ENCODE results near the gene SORCS2.

The SORCS2 gene

DNA sequence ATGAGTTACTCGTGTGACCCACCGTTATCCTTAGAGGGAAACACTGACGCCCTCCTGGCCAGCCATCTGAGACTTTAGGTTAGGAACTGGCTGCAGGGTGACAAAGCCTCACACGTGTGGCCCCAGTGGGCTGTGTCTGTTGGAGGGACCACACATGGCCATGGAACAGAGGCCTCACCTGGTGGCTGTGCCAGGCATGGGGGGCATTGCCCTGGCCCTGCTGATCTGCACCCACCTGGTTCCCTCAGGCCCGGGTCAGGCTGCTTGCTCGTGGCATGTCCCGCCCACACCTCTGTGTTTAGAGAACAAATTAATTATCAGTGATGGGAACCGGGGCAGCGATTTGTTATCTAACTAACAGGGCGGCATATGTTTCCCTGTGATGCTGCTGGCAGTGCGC lies 343.3 kb downstream of the SORCS2 start:
- in situ Hi-C loops (cut with MboI; ENCODE audit: low sequenced_read_pairs), result no loop called here

DNA sequence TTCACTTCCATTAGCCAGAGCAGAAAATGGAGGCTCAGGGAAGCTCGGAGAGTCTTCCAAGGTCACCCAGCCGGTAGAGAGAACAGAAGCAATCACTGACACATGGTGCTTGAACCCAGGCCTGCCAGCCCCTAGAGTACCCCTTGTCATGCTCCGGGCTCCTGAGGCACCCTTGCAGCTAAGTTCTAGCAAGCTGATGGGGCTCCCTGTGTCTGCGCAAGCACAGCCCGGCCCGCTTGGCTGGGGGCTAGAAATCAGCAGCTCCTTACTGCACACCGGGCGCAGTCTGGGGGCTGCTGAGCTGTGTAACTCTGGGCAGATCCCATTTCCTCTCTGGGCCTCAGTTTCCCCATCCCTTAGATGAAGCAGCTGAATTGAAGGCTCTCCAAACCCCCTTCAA lies 344.5 kb downstream of the SORCS2 start:
- in situ Hi-C loops (cut with MboI; ENCODE audit: low sequenced_read_pairs), result no loop called here

DNA sequence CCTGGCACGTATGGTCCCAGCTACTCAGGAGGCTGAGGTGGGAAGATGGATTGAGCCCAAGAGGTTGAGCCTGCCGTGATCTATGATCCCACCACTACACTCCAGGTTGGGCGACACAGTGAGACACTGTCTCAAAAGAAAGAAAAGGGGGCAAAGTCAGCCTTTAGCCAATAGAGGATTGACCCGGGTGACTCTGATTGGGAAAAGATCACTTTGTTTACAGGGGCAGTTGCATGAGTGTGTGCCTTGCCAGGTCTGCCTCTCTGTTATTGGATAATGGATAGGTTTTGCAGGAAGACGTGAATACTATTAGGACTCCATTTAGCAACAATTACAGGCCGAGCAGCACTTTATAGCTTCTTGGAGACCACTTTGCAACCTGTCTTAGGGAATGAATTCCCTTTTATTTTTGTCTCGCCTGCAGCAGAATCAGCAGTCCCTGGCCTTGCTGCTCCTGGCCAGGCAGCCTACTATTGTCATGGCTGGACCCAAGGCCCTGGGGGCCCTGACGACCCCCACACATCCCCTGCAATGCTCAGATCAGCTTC lies 345.6 kb downstream of the SORCS2 start:
- in situ Hi-C loops (cut with MboI; ENCODE audit: low sequenced_read_pairs), result no loop called here

DNA sequence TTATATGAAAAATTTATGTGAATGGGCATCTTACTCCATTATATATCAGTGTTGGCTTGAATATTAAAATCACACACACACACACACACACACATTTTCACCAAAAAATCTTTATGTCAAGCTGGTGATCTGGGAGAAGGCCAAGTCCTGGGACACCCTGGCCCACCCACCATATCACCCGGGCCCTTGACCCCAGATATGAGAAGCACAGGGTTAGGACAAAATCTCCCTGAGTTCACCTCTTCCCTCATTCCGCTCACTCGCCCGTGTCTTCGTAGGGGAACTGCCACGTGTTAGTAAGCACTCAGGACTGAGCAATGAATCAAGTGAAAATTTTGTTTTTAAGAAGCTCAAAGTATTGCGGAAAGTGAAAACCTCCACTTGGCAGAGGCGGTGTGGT lies 346.2 kb downstream of the SORCS2 start:
- in situ Hi-C loops (cut with MboI; ENCODE audit: low sequenced_read_pairs), result no loop called here

DNA sequence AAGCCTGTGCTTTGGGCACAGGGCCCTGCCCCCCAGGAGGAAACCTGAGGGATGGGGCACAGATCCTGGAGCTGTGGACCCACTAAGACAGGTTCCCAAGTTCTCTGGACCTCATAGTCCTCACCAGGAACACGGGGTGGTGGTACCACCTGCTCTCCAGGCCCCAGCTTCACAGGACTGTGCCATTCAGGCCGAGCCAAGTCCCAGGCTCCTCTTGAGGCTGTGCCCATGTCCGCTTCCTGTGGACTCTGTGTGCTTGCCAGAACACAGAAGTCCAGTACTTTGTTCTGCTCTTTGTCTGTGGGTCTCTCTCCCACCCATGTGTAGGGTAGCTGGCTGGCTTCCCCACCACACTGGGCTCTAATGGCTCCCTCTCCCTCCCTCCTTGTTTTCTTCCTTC lies 346.8 kb downstream of the SORCS2 start:
- in situ Hi-C loops (cut with MboI; ENCODE audit: low sequenced_read_pairs), result no loop called here

DNA sequence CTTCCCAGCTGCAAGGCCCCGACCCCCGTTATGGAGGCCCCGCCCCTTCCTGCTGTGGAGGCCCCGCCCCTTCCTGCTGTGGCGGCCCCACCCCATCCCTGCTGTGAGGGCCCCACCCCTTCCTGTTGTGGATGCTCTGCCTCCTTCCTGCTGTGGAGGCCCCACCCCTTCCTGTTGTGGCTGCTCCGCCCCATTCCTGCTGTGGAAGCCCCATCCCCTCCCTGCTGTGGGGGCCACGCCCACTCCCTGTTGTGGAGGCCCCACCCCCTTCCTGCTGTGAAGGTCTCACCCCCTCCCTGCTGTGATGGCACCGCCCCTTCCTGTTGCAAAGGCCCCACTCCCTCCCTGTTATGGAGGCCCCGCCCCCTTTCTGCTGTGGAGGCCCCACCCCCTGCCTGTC lies 347.3 kb downstream of the SORCS2 start:
- in situ Hi-C loops (cut with MboI; ENCODE audit: low sequenced_read_pairs), result no loop called here

DNA sequence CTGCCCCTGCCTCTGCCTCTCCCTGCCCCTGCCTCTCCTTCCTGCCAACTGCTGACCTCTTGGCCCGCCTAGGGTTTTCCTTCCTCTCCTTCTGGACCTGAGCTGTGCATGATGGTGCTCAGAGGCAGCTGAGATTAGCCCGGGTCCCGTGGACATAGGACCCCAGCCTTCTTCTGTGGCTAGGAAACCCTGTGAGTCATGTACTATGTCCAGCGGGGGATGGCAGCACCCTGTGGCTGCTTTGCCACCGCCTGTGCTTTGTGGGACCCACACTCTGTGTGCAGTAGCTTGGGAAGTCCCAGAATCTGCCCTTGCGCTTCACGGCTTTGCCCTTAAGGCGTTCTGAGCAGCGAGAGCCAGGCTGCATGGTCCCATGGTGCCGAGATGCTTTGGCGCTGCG lies 347.9 kb downstream of the SORCS2 start:
- in situ Hi-C loops (cut with MboI; ENCODE audit: low sequenced_read_pairs), result no loop called here

DNA sequence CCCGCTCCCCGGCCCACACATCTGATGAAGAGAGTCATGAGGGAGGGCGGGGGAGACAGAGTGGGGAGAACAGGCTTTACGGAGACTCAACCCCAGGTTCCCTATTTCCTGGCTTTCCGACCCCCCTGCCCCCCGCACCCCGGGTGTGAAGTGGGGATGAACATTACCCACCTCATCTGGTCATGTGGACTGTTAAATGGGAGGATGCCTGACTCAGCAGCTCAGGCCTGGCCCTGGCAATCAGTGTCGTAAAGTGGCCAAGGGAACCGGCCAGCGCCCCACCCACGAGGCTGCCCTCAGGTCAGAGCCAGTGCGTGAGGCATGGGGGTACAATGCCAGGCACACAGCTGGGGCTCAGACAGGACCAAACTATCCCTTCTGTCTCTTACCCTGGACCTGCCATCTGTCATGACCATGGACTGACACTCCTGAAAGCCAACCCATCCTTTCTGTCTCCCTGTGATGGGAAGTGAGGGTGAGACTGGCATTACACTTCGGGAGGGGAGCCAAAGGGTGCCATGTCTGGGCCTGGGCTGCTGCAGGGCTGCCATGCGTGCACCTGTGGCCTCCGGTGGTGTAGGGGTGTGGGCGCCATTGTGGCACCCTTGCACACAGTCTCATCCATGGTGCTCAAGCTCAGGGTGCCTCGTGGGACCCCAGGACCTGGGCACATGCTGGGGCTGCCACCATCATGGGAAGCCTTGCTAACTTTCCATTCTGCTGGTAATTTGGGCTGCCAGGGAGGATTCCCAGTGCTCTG lies 348.5 kb downstream of the SORCS2 start:
- in situ Hi-C loops (cut with MboI; ENCODE audit: low sequenced_read_pairs), result no loop called here

DNA sequence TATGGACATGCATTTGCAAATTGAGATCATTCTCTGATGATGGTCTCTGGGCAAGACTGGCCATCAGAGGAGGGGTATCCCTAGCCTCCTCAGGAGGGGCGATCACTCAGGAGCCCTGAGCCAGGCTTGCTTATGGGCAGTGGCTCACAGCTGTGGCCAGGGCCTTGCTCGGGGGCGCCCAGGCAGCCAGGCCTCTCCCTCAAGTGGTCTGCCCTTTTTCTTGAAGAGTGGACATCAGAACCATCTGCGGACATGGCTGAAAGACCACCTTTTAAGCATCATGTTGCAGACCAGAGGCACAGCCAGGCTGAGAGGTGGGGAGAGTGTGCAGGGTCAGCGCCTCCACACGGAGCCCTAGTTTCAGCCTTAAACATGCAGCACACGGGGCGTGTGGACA lies 349.1 kb downstream of the SORCS2 start:
- in situ Hi-C loops (cut with MboI; ENCODE audit: low sequenced_read_pairs), result no loop called here

DNA sequence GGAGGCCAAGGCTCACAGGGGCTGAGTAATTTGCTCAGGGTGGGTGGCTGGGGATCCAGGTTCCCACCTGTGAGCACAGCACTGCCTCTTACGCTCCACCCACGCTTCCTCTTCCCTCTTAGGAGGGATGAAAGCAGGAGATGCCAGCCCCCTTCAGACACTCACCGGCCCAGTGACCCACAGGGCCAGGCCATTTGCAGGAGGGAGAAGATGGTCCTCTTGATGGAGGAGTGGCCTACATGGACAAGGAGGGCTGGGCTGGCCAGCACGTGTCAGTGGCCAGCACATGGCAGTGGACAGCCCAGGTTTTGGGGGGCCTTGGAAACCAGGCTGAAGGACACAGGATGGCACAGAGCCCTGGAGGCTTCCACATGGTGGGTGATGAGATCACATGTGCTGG lies 350.4 kb downstream of the SORCS2 start:
- in situ Hi-C loops (cut with MboI; ENCODE audit: low sequenced_read_pairs), result no loop called here

DNA sequence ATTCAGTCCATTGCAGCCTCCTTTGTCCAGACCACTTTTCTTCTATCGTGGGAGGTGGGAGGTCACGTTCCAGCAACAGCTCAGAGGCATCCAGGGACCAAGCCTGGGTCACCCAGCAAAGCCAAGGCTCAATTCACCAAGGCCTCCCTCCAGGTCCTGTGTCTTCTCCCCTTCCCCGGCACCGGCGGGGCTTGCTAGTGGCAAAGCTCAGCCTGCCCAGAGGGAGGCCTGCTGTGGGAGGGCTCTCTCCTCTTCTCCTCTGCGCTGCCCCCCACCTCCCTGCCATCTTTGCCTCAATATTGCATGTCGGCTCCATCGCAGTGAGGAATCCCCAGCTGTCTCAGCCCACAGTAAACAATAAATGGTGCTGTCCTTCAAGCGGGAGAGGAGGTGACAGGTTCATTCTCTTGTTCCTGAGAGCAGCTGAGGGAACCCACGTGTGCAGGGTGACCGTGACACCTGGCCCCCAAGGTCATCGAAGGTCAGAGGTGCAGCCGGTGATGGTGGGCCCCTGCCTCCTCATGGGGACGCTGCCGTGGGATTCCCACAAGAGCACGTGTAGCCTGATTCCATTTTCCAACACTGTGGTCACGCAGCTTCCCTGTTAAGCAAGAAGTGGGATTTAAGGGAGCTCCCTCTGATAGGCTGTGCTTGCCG lies 353.9 kb downstream of the SORCS2 start:
- in situ Hi-C loops (cut with MboI; ENCODE audit: low sequenced_read_pairs), result no loop called here

DNA sequence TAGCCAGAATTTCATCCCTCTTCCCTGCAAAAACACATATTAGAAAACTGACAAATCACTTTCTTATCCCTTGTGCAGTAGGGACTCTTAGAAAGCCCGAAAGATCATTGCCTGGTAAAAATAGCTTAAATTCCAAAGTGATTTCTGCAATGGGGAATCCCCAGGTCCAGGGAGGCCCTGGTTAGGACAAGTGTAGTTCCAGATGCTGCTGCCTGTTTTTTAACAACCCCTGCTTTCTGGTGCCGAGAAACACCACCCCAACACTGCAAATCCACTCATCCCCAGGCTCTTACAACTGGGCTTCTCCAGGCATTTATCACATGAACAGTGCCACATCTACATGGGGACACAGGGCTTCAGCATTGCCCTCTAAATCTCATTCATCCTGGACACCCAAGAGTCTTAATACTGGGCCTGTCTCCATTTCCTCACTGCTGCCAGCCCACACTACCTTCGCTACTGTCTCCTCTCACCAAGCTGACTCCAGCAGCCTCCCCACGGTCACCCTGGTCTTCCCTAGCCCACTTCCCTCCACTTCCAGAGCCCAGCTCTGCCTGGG lies 354.6 kb downstream of the SORCS2 start:
- in situ Hi-C loops (cut with MboI; ENCODE audit: low sequenced_read_pairs), result no loop called here

DNA sequence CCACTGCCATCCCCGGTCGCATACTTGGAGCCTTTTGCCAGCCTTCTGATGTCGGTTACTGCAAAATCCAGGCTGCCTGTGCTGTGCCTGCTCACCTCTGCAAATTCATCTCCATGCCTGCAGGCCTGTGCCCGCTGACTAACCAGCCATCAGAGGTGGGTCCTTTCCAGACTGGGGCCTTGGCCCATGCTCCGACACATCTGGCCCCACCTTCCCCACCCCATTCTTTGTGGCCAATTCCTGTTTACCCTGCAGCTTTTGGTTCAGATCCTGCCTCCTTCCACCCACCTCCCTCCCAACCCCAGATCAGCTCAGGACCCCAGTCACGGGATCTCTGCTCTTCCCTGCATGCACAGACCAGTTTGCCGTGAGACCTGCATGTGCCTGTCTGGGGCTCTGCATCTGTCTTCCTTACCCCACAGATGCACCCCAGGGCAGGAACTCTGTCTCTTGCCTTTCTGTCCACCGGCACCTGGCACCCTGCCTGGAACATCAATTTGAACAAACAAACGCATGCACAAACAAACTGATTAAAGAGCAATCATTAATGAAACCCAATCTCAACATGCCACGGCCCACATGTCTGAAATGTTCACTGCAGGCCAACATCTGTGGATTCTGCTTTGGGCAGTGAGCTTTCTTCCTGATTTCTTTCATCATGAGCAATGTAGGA lies 355.2 kb downstream of the SORCS2 start:
- in situ Hi-C loops (cut with MboI; ENCODE audit: low sequenced_read_pairs), result no loop called here

DNA sequence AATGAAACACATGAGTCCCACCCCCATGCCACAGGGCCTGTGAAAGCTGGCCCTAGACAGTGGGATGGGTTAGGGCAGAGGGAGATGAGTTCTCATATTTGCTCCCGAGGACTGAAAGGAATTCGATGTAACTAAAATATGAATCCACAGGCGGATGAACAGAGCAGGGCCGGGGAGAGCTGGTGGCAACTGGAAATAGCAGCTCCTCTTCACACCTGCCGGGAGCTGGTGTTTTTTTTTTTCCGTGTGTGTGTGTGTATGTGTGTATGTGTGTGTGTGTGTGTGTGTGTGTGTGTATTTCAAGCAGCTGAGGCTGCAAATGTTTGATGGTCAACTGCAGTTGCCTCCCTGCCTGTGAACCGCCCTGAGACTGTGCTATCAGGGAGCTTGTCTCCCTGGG lies 357.5 kb downstream of the SORCS2 start:
- in situ Hi-C loops (cut with MboI; ENCODE audit: low sequenced_read_pairs), result no loop called here

DNA sequence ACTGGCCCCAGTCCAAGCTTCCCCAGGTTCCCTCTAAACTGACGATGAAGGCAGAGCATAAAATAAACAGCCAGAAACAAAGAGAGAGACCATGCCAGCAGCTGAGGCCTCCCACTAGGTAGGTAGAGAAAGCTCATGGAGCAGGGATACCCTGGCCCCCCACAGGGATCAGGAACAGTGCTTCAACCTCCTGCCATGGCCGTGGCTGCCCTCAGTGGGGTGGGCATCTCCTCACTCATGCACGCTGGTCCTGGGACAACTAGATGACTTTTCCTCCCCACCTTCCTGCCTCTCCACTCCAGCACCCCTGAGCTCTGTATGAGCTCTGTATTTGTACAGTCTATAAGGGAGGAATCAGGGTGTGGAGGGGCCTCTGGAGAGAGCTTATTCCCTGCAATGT lies 360.1 kb downstream of the SORCS2 start:
- in situ Hi-C loops (cut with MboI; ENCODE audit: low sequenced_read_pairs), result no loop called here

DNA sequence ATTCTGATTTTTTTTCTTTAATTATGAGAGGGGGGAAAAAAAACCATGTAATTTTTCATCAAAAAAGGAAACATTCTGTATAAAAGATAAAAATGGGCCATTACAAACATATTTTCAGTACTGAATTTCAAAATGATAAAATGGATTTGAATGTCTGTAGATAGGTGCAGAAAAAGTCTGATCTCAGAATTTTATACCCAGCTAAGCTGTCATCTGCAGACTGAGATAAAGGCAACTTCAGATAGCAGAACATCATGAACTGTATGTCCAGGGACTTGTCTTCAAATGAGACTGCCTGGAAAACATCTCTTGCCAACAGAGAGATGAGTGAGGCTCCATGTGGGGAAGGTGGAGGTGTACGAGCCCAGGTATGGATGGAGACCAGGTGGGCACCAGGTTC lies 360.9 kb downstream of the SORCS2 start:
- in situ Hi-C loops (cut with MboI; ENCODE audit: low sequenced_read_pairs), result no loop called here

DNA sequence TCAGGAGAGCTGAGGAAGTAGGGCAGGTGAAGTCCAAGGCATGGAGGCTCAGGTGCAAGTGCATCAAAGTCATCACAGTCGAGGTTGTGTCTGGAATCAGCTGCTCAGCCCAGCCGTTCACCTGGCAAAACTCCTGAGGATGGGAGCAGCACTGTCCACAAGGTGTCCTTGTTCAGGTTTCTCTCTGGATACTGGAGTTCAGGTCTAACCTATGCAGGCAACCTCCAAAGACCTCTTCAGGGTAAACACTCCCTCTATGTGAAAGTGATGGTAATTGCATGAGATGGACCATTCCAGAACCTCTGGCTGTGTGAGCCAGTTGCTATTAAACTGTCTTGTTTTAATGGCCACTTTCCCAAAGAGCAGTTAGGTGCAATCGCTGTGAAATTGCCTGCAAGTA lies 362.6 kb downstream of the SORCS2 start:
- in situ Hi-C loops (cut with MboI; ENCODE audit: low sequenced_read_pairs), result no loop called here

DNA sequence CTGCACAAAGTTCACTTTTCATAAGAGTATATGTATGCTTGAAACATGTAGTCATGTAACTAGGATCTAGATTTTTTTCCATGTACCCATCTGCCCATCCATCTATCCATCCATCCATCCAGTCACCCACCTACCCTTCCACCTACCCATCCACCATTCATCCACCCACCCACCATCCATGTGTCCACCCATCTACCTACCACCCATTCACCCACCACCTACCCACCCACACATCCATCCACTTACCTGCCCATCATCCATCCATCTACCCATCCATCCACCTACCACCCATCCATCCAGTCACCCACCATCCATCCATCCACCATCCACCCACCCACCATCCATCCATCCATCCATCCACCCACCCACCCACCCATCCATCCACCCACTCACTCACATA lies 364.2 kb downstream of the SORCS2 start:
- in situ Hi-C loops (cut with MboI; ENCODE audit: low sequenced_read_pairs), result no loop called here

DNA sequence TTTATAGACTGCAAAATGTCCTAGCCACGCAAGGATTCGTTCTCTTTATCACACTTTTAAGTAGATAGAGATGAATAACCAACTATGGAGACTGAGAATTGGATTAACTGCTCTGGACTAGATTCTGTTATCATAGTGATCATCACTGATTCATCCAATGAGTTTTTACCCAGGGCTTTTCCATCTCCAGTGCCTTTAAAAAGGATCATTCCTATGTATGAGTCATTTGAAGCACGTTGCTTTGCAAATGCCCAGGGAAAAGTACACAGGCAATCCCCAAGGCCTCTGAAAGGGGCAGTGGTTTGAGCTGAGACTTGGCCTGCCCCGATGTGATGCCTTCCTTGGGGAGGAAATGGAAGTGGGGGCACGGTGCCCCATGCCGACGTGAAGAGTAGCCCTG lies 365.1 kb downstream of the SORCS2 start:
- in situ Hi-C loops (cut with MboI; ENCODE audit: low sequenced_read_pairs), result no loop called here

DNA sequence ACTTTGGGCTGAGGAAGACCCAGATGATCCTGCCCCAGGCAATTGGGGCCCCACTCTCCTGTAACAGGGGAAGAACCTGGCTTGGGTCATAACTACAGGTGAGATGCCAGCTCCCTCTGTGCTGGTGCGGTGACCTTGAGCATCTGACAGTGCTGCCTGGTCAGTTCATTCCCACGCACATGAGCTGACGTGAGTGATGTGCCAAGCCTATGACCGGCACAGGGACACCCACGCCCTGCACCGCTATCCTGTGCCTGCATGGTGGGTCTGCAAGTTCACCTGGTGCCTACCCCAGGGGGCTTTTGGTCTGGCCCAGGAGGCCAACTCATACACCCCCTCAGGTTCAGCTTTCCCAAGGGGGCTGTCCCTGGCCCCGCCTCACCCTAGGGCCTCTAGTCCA lies 366.1 kb downstream of the SORCS2 start:
- in situ Hi-C loops (cut with MboI; ENCODE audit: low sequenced_read_pairs), result no loop called here

DNA sequence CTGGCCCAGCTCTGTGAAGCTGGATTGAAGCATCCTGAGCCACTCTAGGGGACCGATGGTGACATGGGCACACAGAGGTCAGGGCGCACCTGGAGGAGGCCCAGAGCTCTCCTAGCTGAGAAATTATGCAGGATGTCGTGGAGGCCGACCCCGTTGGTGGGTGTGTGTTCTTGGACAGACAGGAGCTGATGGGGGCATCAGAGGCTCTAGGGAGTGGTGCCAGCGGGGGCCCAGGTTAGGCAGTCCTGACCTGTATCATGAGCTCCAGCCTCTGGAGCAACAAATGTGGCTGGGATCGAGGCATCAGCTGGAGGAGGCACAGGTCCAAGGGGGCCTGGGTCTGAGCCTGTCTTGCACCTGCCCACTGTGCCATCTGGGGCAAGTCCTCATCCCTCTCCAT lies 367.0 kb downstream of the SORCS2 start:
- in situ Hi-C loops (cut with MboI; ENCODE audit: low sequenced_read_pairs), result no loop called here
